ENCODE measurements around the gene PTPRC.

The PTPRC gene

DNA sequence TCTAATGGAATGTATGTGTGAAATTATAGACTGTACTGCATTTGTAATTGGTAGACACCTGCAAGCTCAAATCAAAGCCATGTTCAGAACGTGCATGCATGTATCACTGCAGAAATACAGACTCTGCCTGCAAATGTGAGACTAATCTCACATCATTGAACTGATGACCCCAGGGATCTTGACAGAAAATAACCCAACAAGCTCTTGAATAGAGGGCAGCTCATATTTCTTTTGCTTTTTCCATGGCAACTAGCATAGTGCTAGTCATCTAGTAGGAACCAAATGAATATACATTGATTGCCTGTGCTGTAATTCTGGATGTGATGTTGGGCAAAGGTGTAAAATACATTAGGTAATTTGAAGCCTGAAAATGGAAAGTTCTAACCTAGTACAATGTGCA, 62.4 kb downstream of the PTPRC start:
- DNase-seq (ENCODE audit: low read depth in 2 of 2), result no peak

DNA sequence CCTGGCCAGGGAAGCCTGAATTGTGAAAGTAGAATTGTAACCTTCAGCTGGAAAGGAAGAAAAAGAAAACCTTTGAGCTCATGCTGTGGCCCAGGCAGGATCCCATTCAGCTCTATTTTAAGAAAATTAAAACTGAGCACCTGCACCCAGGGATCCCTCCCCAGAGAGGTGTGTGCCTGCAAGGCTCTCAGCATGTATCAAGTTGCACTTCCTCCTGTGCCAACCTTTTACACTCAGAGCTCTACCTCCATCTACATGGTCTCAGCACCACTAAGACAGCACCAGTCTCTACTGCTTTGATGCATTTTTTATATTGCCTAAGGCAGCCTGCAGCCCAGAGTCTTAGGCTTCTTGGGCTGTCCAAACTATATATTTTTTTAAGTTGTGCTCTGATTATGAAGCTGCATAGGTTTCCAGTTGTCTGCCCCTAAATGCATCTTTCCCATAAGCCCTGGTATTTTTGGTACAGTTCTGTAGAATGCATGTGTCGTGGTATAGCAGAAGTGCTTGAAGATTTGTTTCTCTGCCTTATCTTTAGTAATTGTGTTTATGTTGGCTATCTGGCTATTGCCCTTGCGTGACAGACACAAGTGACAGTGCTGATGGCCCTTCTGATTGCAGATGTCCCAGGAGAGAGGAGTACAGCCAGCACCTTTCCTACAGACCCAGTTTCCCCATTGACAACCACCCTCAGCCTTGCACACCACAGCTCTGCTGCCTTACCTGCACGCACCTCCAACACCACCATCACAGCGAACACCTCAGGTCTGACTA, 63.1 kb downstream of the PTPRC start:
- DNase-seq (ENCODE audit: low read depth in 2 of 2), result no peak

DNA sequence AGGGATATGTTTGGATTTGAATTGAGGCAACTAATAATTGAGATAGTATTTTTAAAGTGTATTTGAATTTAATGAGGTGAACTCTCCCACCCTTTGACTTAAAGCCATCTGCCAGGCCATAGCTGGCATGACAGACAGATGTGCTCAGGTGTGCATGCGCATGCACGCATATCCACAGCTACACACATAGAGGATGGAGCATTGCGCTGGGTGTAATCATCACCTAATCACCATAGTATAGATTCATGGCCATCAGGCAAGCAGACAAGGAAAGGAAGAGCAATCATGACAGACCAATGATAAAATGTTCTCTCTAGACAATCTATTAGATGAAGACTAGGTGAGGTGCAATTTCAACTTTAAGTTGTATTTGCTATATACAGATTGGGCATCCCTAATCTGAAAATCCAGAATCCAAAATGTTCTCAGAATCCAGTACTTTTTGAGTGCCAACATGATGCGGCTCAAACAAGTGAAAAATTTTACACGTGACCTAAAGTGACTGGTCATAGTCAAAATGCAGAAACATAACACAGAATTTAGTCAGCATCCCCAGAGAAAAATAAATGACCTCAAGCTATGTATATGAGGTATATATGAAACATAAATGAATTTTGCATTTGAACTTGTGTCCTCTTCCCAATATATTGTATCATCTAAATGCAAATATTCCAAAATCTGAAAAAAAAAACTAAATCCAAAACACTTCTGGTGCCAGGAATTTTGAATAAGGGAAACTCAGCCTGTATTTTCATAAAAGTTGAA, 70.1 kb downstream of the PTPRC start:
- no peak for DNase-seq (ENCODE audit: low read depth in 2 of 2)

DNA sequence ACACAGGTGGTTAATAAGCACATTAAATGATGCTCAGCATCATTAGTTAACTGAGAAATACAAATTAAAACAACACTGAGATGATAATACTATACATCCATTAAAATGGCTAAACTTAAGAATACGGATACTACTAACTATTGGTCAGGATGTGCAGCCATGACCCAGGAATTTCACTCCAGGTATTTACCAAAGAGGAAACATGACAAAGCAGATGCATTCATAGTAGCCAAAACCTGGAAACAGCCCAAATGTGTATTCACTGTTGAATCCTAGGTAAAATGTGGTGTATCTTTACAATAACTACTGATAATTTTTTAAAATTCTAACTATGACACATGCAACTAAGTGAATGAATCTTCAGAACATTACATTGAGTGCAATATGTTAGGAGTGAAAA, 73.0 kb downstream of the PTPRC start:
- no peak for DNase-seq (ENCODE audit: low read depth in 2 of 2)

DNA sequence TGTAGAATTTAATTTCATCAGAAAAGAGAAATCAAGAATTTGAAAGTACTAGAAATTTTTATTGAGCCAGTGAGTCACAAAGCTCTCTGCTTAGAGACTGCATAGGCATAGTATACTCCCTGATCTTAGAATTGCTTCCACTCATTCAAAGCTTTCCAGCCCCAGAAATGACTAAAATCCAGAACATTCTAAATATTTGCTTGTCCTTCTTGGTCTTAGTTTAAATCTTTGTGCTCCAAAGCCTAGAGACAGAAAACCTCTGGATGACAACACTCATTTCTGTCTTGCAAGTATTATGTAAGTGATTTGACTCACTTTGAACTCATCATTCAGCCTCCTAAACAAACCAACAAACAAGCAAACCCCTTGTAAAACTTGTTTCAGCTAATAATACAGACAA, 74.2 kb downstream of the PTPRC start:
- DNase-seq (ENCODE audit: low read depth in 2 of 2), result no peak

DNA sequence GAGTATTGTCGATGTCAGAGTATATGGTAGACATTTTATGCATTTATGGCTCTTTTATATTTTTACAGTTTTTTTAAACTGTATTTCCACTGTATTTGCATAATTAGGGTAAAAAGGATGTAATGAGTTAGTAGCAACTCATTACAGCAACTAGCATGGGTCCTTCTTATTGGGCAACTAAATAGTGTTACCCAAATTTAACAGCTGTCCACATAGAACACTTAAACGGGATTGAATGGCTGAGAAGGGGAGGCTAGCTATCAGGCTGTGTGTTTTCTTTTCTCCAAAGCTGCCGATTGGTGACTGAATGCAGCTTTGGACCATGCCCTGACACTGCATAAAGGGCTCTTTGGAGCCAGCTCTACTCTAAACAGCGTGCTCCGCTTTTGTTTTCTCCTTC, 75.4 kb downstream of the PTPRC start:
- DNase-seq (ENCODE audit: low read depth in 2 of 2), result no peak

DNA sequence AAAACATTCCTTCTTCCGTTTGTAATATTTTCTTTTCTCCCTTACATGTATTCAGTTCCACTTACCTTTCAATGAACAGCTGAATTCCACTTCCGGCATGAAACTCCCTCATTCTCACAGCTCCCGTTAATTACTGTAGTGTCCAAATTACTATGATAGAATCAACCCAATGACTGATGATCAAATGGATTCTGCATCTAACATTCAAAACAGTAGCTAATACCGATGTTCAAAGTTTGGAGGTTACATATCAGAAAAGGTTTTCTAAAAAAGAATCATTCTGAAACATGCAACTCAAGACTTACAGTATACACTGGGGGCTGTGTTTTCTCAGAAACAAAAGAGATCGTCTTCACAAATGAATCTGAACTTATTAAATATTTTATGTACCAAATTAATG, 77.2 kb downstream of the PTPRC start:
- no peak for DNase-seq (ENCODE audit: low read depth in 2 of 2)

DNA sequence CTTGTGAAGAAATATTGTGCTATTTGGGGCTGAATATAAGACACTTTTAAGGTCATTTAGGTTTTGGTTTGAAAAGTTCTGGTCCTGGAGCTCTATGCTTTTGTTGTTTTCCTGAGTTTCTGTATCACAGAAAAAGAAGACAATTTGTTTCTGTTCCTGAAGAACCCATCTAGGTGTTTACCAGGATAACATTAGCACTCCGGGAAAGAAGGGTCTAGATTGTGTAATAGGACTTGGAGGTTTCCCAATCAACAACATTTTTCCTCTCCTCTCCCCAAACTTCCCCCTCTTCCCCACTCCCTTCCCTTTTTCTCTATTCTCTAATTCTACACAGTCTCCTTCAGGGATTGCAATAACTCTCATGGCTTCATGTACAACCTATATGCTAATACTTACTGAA, 78.7 kb downstream of the PTPRC start:
- DNase-seq (ENCODE audit: low read depth in 2 of 2), result no peak

DNA sequence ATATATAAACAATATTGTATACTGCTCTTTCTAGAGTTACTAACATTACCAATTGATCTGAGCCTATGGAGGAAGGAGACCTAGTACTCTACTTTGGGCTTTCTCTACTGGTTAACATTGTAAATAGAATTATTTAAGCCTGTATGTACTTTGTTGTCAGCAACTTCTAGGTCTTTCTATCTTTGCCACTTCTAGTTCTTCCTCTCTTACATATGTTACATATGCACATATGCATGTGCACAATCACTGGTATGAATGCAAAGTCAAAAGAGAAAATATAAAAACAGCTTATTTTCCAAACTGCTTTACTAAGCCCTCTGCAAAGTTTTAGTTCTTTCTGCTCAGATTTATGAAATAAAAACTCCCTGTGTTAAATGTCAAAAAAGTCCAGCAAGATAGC, 84.3 kb downstream of the PTPRC start:
- no peak for DNase-seq (ENCODE audit: low read depth in 2 of 2)

DNA sequence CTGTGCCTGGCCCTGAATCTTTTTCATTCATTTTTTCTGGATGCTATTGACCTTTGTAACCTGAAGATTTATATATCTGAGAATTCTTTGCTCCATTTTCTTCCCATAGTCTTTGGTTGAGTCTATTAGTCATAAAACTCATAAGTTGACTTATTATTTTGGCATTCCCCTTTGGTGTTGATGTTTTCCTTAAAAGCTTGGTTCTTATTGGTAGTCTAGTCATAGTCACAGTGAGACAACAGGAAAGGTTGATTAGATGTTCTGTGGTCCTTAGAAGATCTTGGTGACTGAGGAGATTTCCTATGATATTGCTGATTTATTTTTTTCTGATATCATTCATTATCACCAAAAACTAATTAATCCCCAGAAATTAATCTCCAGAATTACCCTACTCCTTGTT, 86.2 kb downstream of the PTPRC start:
- DNase-seq (ENCODE audit: low read depth in 2 of 2), result no peak

DNA sequence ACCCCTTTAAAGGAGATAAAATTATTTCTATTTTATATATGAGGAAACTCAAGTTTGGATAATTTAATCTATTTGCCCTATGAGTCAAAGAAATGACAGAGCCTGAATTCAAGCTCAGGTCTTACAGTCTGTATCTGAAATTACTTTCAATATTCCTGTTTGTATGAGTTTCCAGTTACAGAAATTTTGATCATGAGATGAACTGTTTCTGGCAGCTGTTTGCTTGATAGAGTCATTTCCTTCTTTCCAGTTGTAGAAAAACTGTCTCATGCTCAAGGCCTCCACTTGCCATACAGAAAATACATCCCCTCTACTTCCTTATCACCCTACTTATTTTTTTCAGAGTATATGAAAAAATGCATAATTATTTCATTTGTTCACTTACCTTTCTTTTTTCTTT, 87.6 kb downstream of the PTPRC start:
- no peak for DNase-seq (ENCODE audit: low read depth in 2 of 2)

DNA sequence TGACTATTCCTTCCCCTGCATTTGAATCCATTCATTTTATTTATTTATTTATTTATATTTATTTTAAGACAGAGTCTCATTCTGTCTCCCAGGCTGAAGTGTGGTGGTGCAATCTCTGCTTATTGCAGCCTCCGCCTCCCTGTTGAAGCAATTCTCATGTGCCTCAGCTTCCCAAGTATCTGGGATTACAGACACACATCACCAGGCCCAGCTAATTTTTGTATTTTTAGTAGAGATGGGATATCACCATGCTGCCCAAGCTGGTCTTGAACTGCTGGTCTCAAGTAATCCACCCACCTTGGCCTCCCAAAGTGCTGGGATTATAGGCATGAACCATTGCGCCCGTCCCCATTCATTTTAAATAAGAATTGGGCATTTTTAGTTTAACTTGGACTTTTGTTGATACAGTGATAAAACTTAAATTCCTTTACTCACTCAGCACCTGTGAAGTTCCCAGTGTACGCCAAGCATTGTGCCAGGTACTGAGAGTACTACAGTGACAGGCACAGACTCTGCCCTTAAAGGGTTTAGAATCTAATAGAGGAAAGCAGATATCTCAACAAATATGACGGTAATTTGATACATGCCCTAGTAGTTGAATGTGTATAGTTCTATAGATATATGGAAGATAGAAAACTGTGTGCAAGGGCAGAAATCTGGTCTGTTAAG, 90.5 kb downstream of the PTPRC start:
- DNase-seq (ENCODE audit: low read depth in 2 of 2), result no peak

DNA sequence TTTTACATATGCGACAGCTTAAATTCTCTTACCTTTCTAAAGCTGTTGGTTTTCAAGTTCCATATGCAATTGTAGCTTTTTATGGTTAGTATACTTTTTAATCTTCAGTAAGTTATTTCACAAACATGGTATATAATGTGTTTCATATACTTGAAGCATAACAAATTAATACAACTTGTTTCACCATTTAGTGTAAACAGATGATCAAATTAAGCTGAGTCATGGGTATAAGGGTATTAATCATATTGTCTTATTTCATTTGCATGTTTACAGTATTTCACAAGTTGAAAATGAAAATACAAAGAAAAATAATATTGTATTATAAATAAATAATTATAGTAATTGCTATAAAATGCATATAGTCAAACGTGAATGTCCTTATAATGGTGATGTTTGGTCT, 92.1 kb downstream of the PTPRC start:
- DNase-seq (ENCODE audit: low read depth in 2 of 2), result no peak

DNA sequence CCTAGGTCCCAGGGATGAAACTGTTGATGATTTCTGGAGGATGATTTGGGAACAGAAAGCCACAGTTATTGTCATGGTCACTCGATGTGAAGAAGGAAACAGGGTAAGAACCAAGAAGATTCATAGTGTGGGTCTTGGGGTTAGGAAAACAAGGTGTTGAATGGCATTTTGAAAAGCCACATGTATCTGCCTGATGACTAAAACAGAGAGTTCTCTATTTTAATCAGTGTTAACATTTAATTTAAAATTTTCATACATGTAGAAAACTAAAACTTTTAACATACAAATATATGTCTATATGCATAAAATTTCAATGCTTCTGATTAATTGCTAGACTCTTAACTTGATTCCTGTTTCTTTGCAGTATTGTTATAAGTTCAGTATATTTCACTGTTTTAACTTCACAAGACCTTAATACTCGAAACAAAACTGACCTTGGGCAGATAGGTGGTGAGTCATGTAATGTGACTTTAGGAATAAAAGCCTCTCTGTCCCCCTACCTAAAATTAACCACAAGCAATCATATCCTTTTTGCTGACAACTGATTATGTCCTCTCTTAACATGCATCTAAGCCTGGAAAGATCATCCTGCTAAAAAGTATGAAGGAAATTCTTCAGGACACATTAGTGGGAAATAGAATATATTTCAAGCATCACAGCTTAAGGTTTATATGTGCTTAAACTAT, 95.6 kb downstream of the PTPRC start:
- DNase-seq (ENCODE audit: low read depth in 2 of 2), result no peak

DNA sequence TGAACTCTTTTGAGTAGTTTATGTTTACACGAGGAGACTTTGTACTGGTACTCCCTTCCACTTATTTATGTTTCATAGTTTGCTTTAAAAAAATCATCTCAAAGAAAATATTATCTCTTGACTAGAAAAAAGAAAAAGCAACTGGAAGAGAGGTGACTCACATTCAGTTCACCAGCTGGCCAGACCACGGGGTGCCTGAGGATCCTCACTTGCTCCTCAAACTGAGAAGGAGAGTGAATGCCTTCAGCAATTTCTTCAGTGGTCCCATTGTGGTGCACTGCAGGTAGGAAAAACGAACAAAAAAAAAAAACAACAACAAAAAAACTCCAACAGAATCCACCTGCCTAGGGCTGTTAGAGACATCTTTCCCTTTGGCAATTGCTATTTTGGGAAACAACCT, 102.9 kb downstream of the PTPRC start:
- no peak for DNase-seq (ENCODE audit: low read depth in 2 of 2)

DNA sequence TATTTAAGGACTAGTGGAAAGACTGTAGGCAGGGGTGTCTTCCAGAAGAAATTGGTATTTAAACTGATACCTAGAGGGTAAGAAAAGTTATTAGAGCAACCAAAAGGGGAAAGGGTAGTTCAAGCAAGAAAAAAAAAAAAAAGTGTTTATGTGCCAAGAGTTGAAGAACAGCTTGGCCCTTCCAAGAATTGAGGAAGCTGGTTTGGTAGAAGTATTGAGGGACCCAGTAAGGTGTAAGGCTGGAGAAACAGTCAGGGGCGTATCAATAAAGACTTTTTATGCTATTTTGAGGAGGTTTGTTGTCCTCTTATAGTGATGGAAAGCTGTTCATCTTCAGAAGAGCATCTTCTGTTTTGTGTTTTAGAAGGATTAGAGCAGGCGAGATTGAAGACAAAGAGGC, 108.3 kb downstream of the PTPRC start:
- no peak for DNase-seq (ENCODE audit: low read depth in 2 of 2)

DNA sequence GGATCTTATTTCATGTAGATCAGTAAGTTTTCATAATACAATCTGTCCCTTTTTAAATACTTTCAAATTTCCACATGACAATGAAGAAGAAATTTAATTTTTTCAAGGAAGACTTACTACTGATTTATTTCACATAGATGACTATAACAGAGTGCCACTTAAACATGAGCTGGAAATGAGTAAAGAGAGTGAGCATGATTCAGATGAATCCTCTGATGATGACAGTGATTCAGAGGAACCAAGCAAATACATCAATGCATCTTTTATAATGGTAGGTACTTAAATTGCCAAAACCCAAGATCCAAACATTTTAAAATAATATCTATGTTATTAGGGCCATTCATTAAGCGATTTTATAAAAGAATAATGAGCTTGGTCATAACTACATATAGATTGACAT, 110.4 kb downstream of the PTPRC start:
- DNase-seq (ENCODE audit: low read depth in 2 of 2), result no peak

DNA sequence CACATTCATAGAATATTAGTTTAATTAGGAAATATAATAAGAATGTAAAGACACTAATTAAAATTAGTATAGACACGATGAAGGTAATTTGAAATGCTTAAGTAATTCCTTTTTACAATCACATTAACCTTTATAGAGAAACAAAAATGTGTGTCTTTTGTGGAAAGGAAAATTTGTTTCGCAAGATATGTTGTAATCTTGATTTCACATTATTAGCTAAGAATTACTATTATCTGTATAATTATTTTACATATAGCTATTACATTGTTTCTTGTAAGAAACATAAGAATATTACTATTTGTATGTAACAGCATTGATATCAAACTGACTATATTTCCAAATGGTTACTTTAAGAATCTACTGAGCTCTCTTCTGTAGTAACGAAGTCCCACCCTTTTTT, 111.2 kb downstream of the PTPRC start:
- DNase-seq (ENCODE audit: low read depth in 2 of 2), result no peak

DNA sequence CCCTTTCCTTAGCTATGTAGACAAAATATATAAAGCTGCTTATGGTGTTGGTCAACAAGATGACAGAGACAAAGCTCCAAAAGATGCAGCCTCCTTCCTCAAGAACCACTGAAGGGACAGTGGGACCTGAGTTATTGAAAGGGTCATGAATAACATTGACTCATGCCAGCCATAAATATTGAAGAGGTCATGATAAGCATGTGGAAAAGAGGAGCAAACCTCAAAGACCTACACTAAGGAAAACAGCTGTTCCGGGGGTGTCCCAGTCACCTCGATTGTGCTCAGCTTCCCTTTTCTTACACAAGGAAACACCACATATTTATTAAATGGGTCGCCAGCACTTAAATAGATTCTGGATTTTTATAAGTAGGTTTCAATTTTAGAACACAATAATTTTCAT, 112.9 kb downstream of the PTPRC start:
- DNase-seq (ENCODE audit: low read depth in 2 of 2), result no peak

DNA sequence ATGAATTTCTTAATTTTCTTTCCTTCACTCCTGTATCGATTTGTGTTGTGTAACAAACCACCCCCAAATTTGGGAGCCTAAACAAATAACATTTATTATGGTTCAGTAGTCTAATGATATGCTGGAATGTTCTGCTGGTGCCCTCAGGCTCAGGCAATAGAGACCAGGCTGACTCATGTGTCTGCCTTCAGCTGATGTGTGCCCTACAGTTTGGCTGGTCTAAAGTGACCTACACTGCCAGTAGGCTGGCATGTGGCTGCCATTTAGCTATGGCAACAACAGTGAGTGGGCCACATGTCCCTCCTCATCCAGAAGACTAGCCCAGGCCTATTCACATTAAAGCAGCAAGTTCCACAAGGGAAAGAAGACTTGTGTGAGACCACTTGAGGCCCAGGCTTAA, 115.8 kb downstream of the PTPRC start:
- DNase-seq (ENCODE audit: low read depth in 2 of 2), result no peak

DNA sequence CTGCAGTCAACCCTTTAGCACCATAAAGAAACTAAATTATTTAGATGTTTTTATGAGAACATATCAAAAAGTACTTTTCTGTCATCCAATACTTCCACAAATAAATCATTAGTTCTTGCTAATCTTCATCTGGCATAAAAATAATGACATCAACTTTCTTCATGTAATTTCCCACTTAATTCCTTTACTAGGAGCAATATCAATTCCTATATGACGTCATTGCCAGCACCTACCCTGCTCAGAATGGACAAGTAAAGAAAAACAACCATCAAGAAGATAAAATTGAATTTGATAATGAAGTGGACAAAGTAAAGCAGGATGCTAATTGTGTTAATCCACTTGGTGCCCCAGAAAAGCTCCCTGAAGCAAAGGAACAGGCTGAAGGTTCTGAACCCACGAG, 116.9 kb downstream of the PTPRC start:
- DNase-seq (ENCODE audit: low read depth in 2 of 2), result no peak

DNA sequence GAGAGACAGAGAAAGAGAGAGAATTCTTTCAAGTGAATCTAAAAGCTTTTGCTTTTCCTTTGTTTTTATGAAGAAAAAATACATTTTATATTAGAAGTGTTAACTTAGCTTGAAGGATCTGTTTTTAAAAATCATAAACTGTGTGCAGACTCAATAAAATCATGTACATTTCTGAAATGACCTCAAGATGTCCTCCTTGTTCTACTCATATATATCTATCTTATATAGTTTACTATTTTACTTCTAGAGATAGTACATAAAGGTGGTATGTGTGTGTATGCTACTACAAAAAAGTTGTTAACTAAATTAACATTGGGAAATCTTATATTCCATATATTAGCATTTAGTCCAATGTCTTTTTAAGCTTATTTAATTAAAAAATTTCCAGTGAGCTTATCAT, 117.6 kb downstream of the PTPRC start:
- no peak for DNase-seq (ENCODE audit: low read depth in 2 of 2)
